ENCODE measurements around the gene MS4A7. TPM values are rescaled to one million over a fixed set of nuclear protein-coding genes. Genes with fewer than 3 reads are reported as not detected.

MS4A7 gene
- polyA plus RNA-seq, 1 of the 3 experiments (the other 2 are of a cell fraction), result not detected

GRCh38 chr11:60357771-60358170 lies 20.6 kb upstream of the MS4A7 start:
- TF ChIP-seq POLR2AphosphoS5 (IDR thresholded peaks at IDR 0.05; ENCODE audit: low read depth, low read length), result no peak
- no peak for TF ChIP-seq GATA2 (CRISPR knock-in tag; IDR thresholded peaks at IDR 0.05)
- no peak for TF ChIP-seq CTCF (IDR thresholded peaks at IDR 0.05)
- no peak for TF ChIP-seq FOXJ3 (CRISPR knock-in tag; IDR thresholded peaks at IDR 0.05)
- no peak for TF ChIP-seq TAF1 (IDR thresholded peaks at IDR 0.05; ENCODE audit: borderline replicate concordance, low read depth, low read length)
- no peak for TF ChIP-seq USF2 (IDR thresholded peaks at IDR 0.05; ENCODE audit: borderline replicate concordance, low read depth, low read length)
- no peak for TF ChIP-seq MEF2A (IDR thresholded peaks at IDR 0.05; ENCODE audit: borderline replicate concordance, low read depth)
- TF ChIP-seq GABPA (IDR thresholded peaks at IDR 0.05; ENCODE audit: low read depth), result no peak
- TF ChIP-seq EP300 (IDR thresholded peaks at IDR 0.05; ENCODE audit: borderline replicate concordance in 1 of 2, low read depth in 1 of 2, low read length in 1 of 2), result no peak
- TF ChIP-seq RXRA (IDR thresholded peaks at IDR 0.05; ENCODE audit: borderline replicate concordance, low read depth), result no peak
- TF ChIP-seq NFIC (IDR thresholded peaks at IDR 0.05; ENCODE audit: borderline replicate concordance), result no peak
- no peak for DNase-seq
- no peaks in the 10 kb centered on the region for H3K4me1 ChIP-seq (ENCODE audit: control insufficient read depth in 1 of 2, insufficient read depth in 2 of 2, low read depth in 1 of 2, low read length in 1 of 2)
- H3K27ac ChIP-seq (ENCODE audit: low read depth in 2 of 2, low read length in 1 of 2), result no peak overlapping the region
- H3F3A ChIP-seq (replicated peaks; ENCODE audit: insufficient read depth), result no peaks in the 10 kb centered on the region
- no peaks in the 10 kb centered on the region for H3K9me2 ChIP-seq
- H2AFZ ChIP-seq (ENCODE audit: low read depth), result no peak overlapping the region
- no peaks in the 10 kb centered on the region for H3K27me3 ChIP-seq (ENCODE audit: insufficient read depth)
- no peak overlapping the region for H3K4me3 ChIP-seq (ENCODE audit: low read depth in 2 of 2, low read length in 1 of 2)
- H4K20me1 ChIP-seq (ENCODE audit: insufficient read depth), result no peaks in the 10 kb centered on the region
- no peaks in the 10 kb centered on the region for H3K36me3 ChIP-seq (replicated peaks in 1 of 2; ENCODE audit: control insufficient read depth in 1 of 2, insufficient read depth in 2 of 2, low read length in 1 of 2)
- ChIA-PET POLR2A (no interaction called here), CTCF (no interaction called here)
- no peak overlapping the region for H3K4me2 ChIP-seq
- no peak overlapping the region for H3K9ac ChIP-seq
- 1% methylated on average over 2 of the region's 2 CpGs for WGBS (ENCODE audit: low lambda C conversion rate)
- no peaks in the 10 kb centered on the region for H3K9me3 ChIP-seq
- no peaks in the 10 kb centered on the region for H3K79me2 ChIP-seq (ENCODE audit: insufficient read depth)

- H3K4me2 ChIP-seq, result no peak overlapping the region
- ChIA-PET CTCF (no interaction called here), POLR2A (no interaction called here)
- no peak overlapping the region for H2AFZ ChIP-seq (ENCODE audit: low read depth)
- no peak overlapping the region for H3K9ac ChIP-seq
- no peak overlapping the region for H3K4me3 ChIP-seq (ENCODE audit: low read depth in 2 of 2, low read length in 1 of 2)
- no peaks in the 10 kb centered on the region for H3K9me2 ChIP-seq
- H3K36me3 ChIP-seq (replicated peaks in 1 of 2; ENCODE audit: control insufficient read depth in 1 of 2, insufficient read depth in 2 of 2, low read length in 1 of 2), result no peaks in the 10 kb centered on the region
- no peaks in the 10 kb centered on the region for H3K4me1 ChIP-seq (ENCODE audit: control insufficient read depth in 1 of 2, insufficient read depth in 2 of 2, low read depth in 1 of 2, low read length in 1 of 2)
- H3K9me3 ChIP-seq, result no peaks in the 10 kb centered on the region
- TF ChIP-seq ZBTB33 (IDR thresholded peaks at IDR 0.05; ENCODE audit: borderline replicate concordance, low read depth) (no peak), MXI1 (IDR thresholded peaks at IDR 0.05; ENCODE audit: low read depth, low read length) (no peak), FOXM1 (IDR thresholded peaks at IDR 0.05; ENCODE audit: low read depth) (no peak), TAF1 (IDR thresholded peaks at IDR 0.05; ENCODE audit: borderline replicate concordance, low read depth, low read length) (no peak), REST (IDR thresholded peaks at IDR 0.05; ENCODE audit: low read depth, low read length) (no peak)
- no peaks in the 10 kb centered on the region for H3F3A ChIP-seq (replicated peaks; ENCODE audit: insufficient read depth)
- peaks cover 7% of the 10 kb centered on the region for H3K27me3 ChIP-seq (ENCODE audit: insufficient read depth)
- H3K27ac ChIP-seq (ENCODE audit: low read depth in 2 of 2, low read length in 1 of 2), result no peak overlapping the region
- no peaks in the 10 kb centered on the region for H3K79me2 ChIP-seq (ENCODE audit: insufficient read depth)
- 14% methylated on average over 4 of the region's 4 CpGs for WGBS (ENCODE audit: low lambda C conversion rate)
- H4K20me1 ChIP-seq (ENCODE audit: insufficient read depth), result no peaks in the 10 kb centered on the region
- DNase-seq, result no peak
These were observed 17.7 kb upstream of the MS4A7 start for GRCh38 chr11:60360621-60361020.
